HCT116 (cell line): ENCODE data around the gene KRTAP9-7. TPM values are rescaled to one million over a fixed set of nuclear protein-coding genes. Genes with fewer than 3 reads are reported as not detected.

ENCODE experiments used
- ATAC-seq: fragments of 200-7000 bp; cut with Tn5 transposase; 2 replicates; pipeline ENCODE4 v1.9.1; 2020; ENCODE audit warnings: mild to moderate bottlenecking, moderate library complexity
- BruUV-seq: library from RNA; stranded (reverse); fragments of 400-500 nt; replicated peaks from 2 replicates; lab custom pipeline; 2021; lab: Mats Ljungman, UMichigan
- CTCF ChIA-PET: fragments of 300-600 bp; sonication (Branson Sonifier 250); formaldehyde crosslinking; loops from one replicate; lab custom pipeline; 2021; ENCODE audit warnings: antibody characterized with exemption; lab: Charles Lee
- POLR2A ChIA-PET: fragments of 300-600, 350-600 bp; sonication (Branson Sonifier 250); formaldehyde crosslinking; loops from one replicate; lab custom pipeline; 2021; ENCODE audit warnings: antibody characterized with exemption; lab: Charles Lee
- RAD21 ChIA-PET, 2 experiments: fragments of 300-600 bp; sonication (Branson Sonifier 250); formaldehyde crosslinking; loops; one replicate each; lab custom pipeline; 2023; ENCODE audit warnings: low total read pairs in 2 of 2; ENCODE audit not compliant: uncharacterized antibody in 2 of 2, unreplicated experiment in 2 of 2, low non-redundant PET in 1 of 2; lab: Charles Lee
- DNase-seq: peaks from one replicate; pipeline ENCODE4 v3.0.0-alpha.2; 2010; ENCODE audit warnings: low read depth, low spot score
- H2AFZ ChIP-seq: fragments of 200-600 bp; shearing (Covaris generic), sonication (generic); 2 replicates; pipeline ENCODE4 v1.6.1; 2017; ENCODE audit warnings: low read depth, mixed run types, mixed read lengths, antibody characterized with exemption, low read length; ENCODE audit not compliant: poor library complexity, severe bottlenecking
- H3K27ac ChIP-seq: 2 replicates; pipeline ENCODE4 v1.5.1; 2012; ENCODE audit warnings: low read depth, low read length
- H3K27me3 ChIP-seq: fragments of 200-600 bp; sonication (generic); 2 replicates; pipeline ENCODE4 v1.6.1; 2016; ENCODE audit warnings: mixed run types, low read length, mixed read lengths; ENCODE audit not compliant: insufficient read depth
- H3K36me3 ChIP-seq, 2 experiments: fragments of 200-500 bp in 1 of 2; fragments of 200-600 bp in 1 of 2; sonication (Bioruptor generic) in 1 of 2; sonication (generic) in 1 of 2; 2 replicates each; pipeline versions ENCODE4 v1.5.1 to v1.6.1; 2014 to 2016; ENCODE audit warnings: low read length in 2 of 2, inconsistent platforms in 1 of 2, mixed read lengths in 1 of 2, mixed run types in 1 of 2; ENCODE audit not compliant: insufficient read depth in 2 of 2, control insufficient read depth in 1 of 2
- H3K4me1 ChIP-seq, 2 experiments: fragments of 200-600 bp in 1 of 2; sonication (generic) in 1 of 2; 2 replicates each; pipeline versions ENCODE4 v1.5.1 to v1.6.1; 2012 to 2017; ENCODE audit warnings: low read length in 2 of 2, inconsistent platforms in 1 of 2, mild to moderate bottlenecking in 1 of 2, mixed read lengths in 1 of 2, mixed run types in 1 of 2, moderate library complexity in 1 of 2; ENCODE audit not compliant: insufficient read depth in 2 of 2, control insufficient read depth in 1 of 2
- H3K4me2 ChIP-seq: fragments of 200-600 bp; sonication (generic); 2 replicates; pipeline ENCODE4 v1.6.1; 2017; ENCODE audit warnings: mixed run types, low read length, mixed read lengths
- H3K4me3 ChIP-seq, 2 experiments: fragments of 200-600 bp in 1 of 2; sonication (generic) in 1 of 2; replicated peaks in 1 of 2; 2 replicates each; pipeline ENCODE4 v1.5.1; 2011 to 2016; ENCODE audit warnings: low read length in 2 of 2, control low read depth in 1 of 2, low read depth in 1 of 2, mild to moderate bottlenecking in 1 of 2, mixed read lengths in 1 of 2, mixed run types in 1 of 2
- H3K79me2 ChIP-seq: fragments of 200-600 bp; sonication (generic); 2 replicates; pipeline ENCODE4 v1.6.1; 2017; ENCODE audit warnings: mild to moderate bottlenecking, mixed run types, low read length, moderate library complexity, mixed read lengths; ENCODE audit not compliant: insufficient read depth
- H3K9ac ChIP-seq: fragments of 200-600 bp; sonication (generic); 2 replicates; pipeline ENCODE4 v1.6.1; 2016; ENCODE audit warnings: low read length, mixed read lengths
- H3K9me2 ChIP-seq: fragments of 200-600 bp; sonication (generic), shearing (Covaris generic); 2 replicates; pipeline ENCODE4 v1.6.1; 2017; ENCODE audit warnings: mixed run types, mild to moderate bottlenecking, moderate library complexity; ENCODE audit not compliant: insufficient read depth
- H3K9me3 ChIP-seq, 2 experiments: fragments of 200-500 bp in 1 of 2; fragments of 200-600 bp in 1 of 2; sonication (Bioruptor generic) in 1 of 2; sonication (generic) in 1 of 2; 2 replicates each; pipeline ENCODE4 v1.6.1; 2014 to 2017; ENCODE audit warnings: low read length in 2 of 2, mixed read lengths in 2 of 2, inconsistent platforms in 1 of 2, low read depth in 1 of 2, mild to moderate bottlenecking in 1 of 2, mixed run types in 1 of 2, moderate library complexity in 1 of 2; ENCODE audit not compliant: control insufficient read depth in 1 of 2, insufficient read depth in 1 of 2
- H4K20me1 ChIP-seq: fragments of 200-600 bp; sonication (generic), shearing (Covaris generic); 2 replicates; pipeline ENCODE4 v1.6.1; 2017; ENCODE audit warnings: mixed run types, mild to moderate bottlenecking, moderate library complexity; ENCODE audit not compliant: insufficient read depth
- CBX3 ChIP-seq: IDR thresholded peaks from 2 replicates; pipeline ENCODE4 v1.6.1; 2012; ENCODE audit warnings: low read depth
- FOSL1 ChIP-seq: IDR thresholded peaks from 2 replicates; pipeline ENCODE4 v1.6.1; 2012; ENCODE audit warnings: low read depth
- JUND ChIP-seq: IDR thresholded peaks from 2 replicates; pipeline ENCODE4 v1.6.1; 2012
- POLR2A ChIP-seq: IDR thresholded peaks from 2 replicates; pipeline ENCODE4 v1.7.0; 2011; ENCODE audit warnings: borderline replicate concordance; ENCODE audit not compliant: insufficient read depth, insufficient read length; ENCODE audit errors: extremely low read depth
- SIN3A ChIP-seq: IDR thresholded peaks from 2 replicates; pipeline ENCODE4 v1.6.1; 2012; ENCODE audit warnings: low read depth
- TCF7L2 ChIP-seq: IDR thresholded peaks from 2 replicates; pipeline ENCODE4 v1.7.0; 2011; ENCODE audit warnings: borderline replicate concordance, inconsistent platforms; ENCODE audit not compliant: insufficient read depth, insufficient read length; ENCODE audit errors: extremely low read depth
- YY1 ChIP-seq: IDR thresholded peaks from 2 replicates; pipeline ENCODE4 v1.6.1; 2011; ENCODE audit warnings: low read length, low read depth, moderate library complexity, mild to moderate bottlenecking; ENCODE audit not compliant: insufficient replicate concordance; ENCODE audit errors: extremely low read depth
- ZFX ChIP-seq: fragments of 450-650 bp; IDR thresholded peaks from 2 replicates; pipeline ENCODE4 v1.6.1; 2017
- intact Hi-C: fragments of 100-400 bp; cut with micrococcal nuclease; formaldehyde crosslinking; loops from 2 replicates; pipeline ENCODE4 v1.10.0; 2022
- total RNA-seq: library from RNA; stranded (reverse); gene quantifications from one replicate; pipeline ENCODE4 v1.2.1, GENCODE V29; 2021; ENCODE audit not compliant: unreplicated experiment
- TF ChIP-seq, protein P1 (sequence below), 3 experiments: fragments of 200-600 bp in 1 of 3; sonication (generic) in 1 of 3; IDR thresholded peaks in 2 of 3; conservative IDR thresholded peaks in 1 of 3; 2 replicates each; pipeline ENCODE4 v1.5.1; 2012 to 2017; ENCODE audit warnings: low read depth in 2 of 3, low read length in 2 of 3, antibody characterized with exemption in 1 of 3, borderline replicate concordance in 1 of 3, control low read depth in 1 of 3, mild to moderate bottlenecking in 1 of 3, mixed read lengths in 1 of 3, mixed run types in 1 of 3, moderate library complexity in 1 of 3; ENCODE audit not compliant: insufficient read depth in 1 of 3
- TF ChIP-seq, protein P2 (sequence below): IDR thresholded peaks from 2 replicates; pipeline ENCODE4 v1.6.1; 2011; ENCODE audit warnings: mild to moderate bottlenecking, low read length, moderate library complexity; ENCODE audit not compliant: insufficient replicate concordance; ENCODE audit errors: extremely low read depth

Gene KRTAP9-7
- total RNA-seq, 1 experiment from 2014 or later = not detected

DNA sequence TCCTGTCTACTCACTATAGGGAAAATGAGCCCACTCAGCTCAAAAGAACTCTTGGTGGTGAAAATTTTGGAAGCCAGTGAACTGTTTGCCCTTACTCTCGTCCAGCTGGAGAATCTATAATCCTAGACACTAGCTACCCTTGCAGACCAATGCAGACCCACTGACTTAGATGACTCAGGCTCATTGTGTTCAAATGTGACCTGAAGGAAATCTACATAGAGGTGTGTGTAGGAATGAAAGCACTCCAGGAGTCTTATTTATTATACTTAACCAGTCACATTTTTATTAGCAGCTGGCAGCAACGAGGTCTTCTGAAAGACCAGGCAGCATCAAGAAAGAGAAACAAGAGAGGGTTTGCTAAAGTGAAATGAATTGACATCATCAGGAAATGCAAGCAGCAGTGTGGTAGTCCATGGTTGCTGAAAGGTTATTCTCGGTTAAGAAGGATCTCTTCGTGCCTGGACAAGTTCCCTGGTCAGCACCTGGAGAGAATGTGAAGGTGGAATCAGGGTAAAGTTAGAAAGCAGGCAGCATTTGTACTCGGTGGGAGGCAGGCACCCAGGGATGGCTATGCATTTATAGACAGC lies 25.8 kb downstream of the KRTAP9-7 start:
- H3K9me3 ChIP-seq = peaks cover 0 to 14% of the 10 kb centered on the region in 2 experiments; a peak in 1 of 4 replicates
- ChIA-PET RAD21 (no interaction called here), CTCF (no interaction called here), POLR2A (no interaction called here)
- intact Hi-C loops = no loop called here
- no peaks in the 10 kb centered on the region for H3K36me3 ChIP-seq
- H3K9ac ChIP-seq = no peak overlapping the region
- H3K27ac ChIP-seq = no peak overlapping the region
- no peak overlapping the region for H3K4me2 ChIP-seq
- no peak for DNase-seq
- H3K9me2 ChIP-seq = no peaks in the 10 kb centered on the region
- no TSS peak for BruUV-seq
- TF ChIP-seq, protein P1, sequence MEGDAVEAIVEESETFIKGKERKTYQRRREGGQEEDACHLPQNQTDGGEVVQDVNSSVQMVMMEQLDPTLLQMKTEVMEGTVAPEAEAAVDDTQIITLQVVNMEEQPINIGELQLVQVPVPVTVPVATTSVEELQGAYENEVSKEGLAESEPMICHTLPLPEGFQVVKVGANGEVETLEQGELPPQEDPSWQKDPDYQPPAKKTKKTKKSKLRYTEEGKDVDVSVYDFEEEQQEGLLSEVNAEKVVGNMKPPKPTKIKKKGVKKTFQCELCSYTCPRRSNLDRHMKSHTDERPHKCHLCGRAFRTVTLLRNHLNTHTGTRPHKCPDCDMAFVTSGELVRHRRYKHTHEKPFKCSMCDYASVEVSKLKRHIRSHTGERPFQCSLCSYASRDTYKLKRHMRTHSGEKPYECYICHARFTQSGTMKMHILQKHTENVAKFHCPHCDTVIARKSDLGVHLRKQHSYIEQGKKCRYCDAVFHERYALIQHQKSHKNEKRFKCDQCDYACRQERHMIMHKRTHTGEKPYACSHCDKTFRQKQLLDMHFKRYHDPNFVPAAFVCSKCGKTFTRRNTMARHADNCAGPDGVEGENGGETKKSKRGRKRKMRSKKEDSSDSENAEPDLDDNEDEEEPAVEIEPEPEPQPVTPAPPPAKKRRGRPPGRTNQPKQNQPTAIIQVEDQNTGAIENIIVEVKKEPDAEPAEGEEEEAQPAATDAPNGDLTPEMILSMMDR (IDR thresholded peaks at IDR 0.05 in 2 of 3, conservative IDR thresholded peaks at IDR 0.05 in 1 of 3; ENCODE audit: borderline replicate concordance in 1 of 3, insufficient read depth in 1 of 3, low read depth in 2 of 3, low read length in 2 of 3) = no peak
- TF ChIP-seq POLR2A (no peak), ZFX (no peak), YY1 (no peak), JUND (no peak), TCF7L2 (no peak), CBX3 (no peak; the same call in 1 of the 2 replicates), SIN3A (no peak), FOSL1 (no peak)
- TF ChIP-seq, protein P2, sequence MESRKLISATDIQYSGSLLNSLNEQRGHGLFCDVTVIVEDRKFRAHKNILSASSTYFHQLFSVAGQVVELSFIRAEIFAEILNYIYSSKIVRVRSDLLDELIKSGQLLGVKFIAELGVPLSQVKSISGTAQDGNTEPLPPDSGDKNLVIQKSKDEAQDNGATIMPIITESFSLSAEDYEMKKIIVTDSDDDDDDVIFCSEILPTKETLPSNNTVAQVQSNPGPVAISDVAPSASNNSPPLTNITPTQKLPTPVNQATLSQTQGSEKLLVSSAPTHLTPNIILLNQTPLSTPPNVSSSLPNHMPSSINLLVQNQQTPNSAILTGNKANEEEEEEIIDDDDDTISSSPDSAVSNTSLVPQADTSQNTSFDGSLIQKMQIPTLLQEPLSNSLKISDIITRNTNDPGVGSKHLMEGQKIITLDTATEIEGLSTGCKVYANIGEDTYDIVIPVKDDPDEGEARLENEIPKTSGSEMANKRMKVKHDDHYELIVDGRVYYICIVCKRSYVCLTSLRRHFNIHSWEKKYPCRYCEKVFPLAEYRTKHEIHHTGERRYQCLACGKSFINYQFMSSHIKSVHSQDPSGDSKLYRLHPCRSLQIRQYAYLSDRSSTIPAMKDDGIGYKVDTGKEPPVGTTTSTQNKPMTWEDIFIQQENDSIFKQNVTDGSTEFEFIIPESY = no peak
- no peaks in the 10 kb centered on the region for H3K27me3 ChIP-seq
- no peaks in the 10 kb centered on the region for H4K20me1 ChIP-seq
- H3K79me2 ChIP-seq = no peaks in the 10 kb centered on the region
- H3K4me3 ChIP-seq = no peak overlapping the region
- H2AFZ ChIP-seq = no peak overlapping the region
- ATAC-seq = no peak
- H3K4me1 ChIP-seq = no peaks in the 10 kb centered on the region
